Panc1 (cell line): ENCODE data around the gene ZNF74. TPM values are rescaled to one million over a fixed set of nuclear protein-coding genes. Genes with fewer than 3 reads are reported as not detected.
"Not testable (repeated sequence)": the region's sequence is repeated elsewhere in the genome, so short reads cannot be mapped to it uniquely, and the experiment has no call there.

ENCODE experiments used
- ATAC-seq: fragments of 200-7000 bp; cut with Tn5 transposase; 2 replicates; pipeline ENCODE4 v1.9.1; 2020; ENCODE audit warnings: mild to moderate bottlenecking, moderate library complexity
- BruUV-seq: library from RNA; stranded (reverse); fragments of 400-500 nt; replicated peaks from 2 replicates; lab custom pipeline; 2021; lab: Mats Ljungman, UMichigan
- CTCF ChIA-PET: fragments of 300-600 bp; sonication (Branson Sonifier 250); formaldehyde crosslinking; loops from one replicate; lab custom pipeline; 2022; ENCODE audit warnings: antibody characterized with exemption; lab: Charles Lee
- POLR2A ChIA-PET: fragments of 300-600 bp; sonication (Branson Sonifier 250); formaldehyde crosslinking; loops from one replicate; lab custom pipeline; 2022; ENCODE audit warnings: antibody characterized with exemption; lab: Charles Lee
- DNase-seq: peaks from one replicate; pipeline ENCODE4 v3.0.0-alpha.2; 2010; ENCODE audit warnings: low read depth, low spot score
- H3K27ac ChIP-seq: 2 replicates; pipeline ENCODE4 v1.5.1; 2011; ENCODE audit warnings: mild to moderate bottlenecking, low read length, inconsistent platforms
- H3K27me3 ChIP-seq: fragments of 200-500 bp; sonication (Bioruptor generic); 2 replicates; pipeline ENCODE4 v1.6.0; 2014; ENCODE audit warnings: low read length, inconsistent platforms; ENCODE audit not compliant: control insufficient read depth, insufficient read depth
- H3K36me3 ChIP-seq: fragments of 200-500 bp; sonication (Bioruptor generic); 2 replicates; pipeline ENCODE4 v1.5.1; 2014; ENCODE audit warnings: inconsistent platforms, mild to moderate bottlenecking, low read length, moderate library complexity; ENCODE audit not compliant: control insufficient read depth, insufficient read depth
- H3K4me1 ChIP-seq: 2 replicates; pipeline ENCODE4 v1.5.1; 2011; ENCODE audit warnings: inconsistent platforms, mild to moderate bottlenecking, low read length, moderate library complexity; ENCODE audit not compliant: control insufficient read depth, insufficient read depth
- H3K4me3 ChIP-seq, 2 experiments: 2 replicates each; pipeline ENCODE4 v1.5.1; 2011 to 2012; ENCODE audit warnings: low read depth in 2 of 2, low read length in 2 of 2, mild to moderate bottlenecking in 2 of 2, inconsistent platforms in 1 of 2, moderate library complexity in 1 of 2
- H3K9me3 ChIP-seq: fragments of 200-500 bp; sonication (Bioruptor generic); 2 replicates; pipeline ENCODE4 v1.5.1; 2014; ENCODE audit warnings: low read depth, mild to moderate bottlenecking, inconsistent platforms, low read length, moderate library complexity; ENCODE audit not compliant: control insufficient read depth, insufficient read depth
- POLR2AphosphoS5 ChIP-seq: IDR thresholded peaks from 2 replicates; pipeline ENCODE4 v1.6.1; 2012; ENCODE audit warnings: mild to moderate bottlenecking, low read depth, low read length, moderate library complexity
- SIN3A ChIP-seq: IDR thresholded peaks from 2 replicates; pipeline ENCODE4 v1.6.1; 2012; ENCODE audit warnings: low read depth, mild to moderate bottlenecking, low read length, moderate library complexity, borderline replicate concordance; ENCODE audit not compliant: insufficient read depth
- TCF7L2 ChIP-seq: IDR thresholded peaks from 2 replicates; pipeline ENCODE4 v1.6.1; 2011; ENCODE audit warnings: mild to moderate bottlenecking, low read depth, low read length, inconsistent platforms
- in situ Hi-C: cut with HindIII; loops from 2 replicates; pipeline ENCODE4 v1.10.0; 2016; ENCODE audit warnings: low sequenced_read_pairs, low pct_unique_long_range_greater_than_20kb
- intact Hi-C: fragments of 100-400 bp; cut with micrococcal nuclease; formaldehyde crosslinking; loops from one replicate; pipeline ENCODE4 v1.10.0; 2022; ENCODE audit not compliant: unreplicated experiment
- total RNA-seq: library from RNA; stranded (reverse); gene quantifications from one replicate; pipeline ENCODE4 v1.2.1, GENCODE V29; 2021; ENCODE audit not compliant: unreplicated experiment
- TF ChIP-seq, protein P1 (sequence below), 2 experiments: IDR thresholded peaks; 2 replicates each; pipeline ENCODE4 v1.6.1; 2011 to 2012; ENCODE audit warnings: low read depth in 2 of 2, control low read depth in 1 of 2, low read length in 1 of 2, mild to moderate bottlenecking in 1 of 2, moderate library complexity in 1 of 2; ENCODE audit not compliant: insufficient read depth in 1 of 2
- TF ChIP-seq, protein P2 (sequence below): fragments of 450-650 bp; IDR thresholded peaks from 2 replicates; pipeline ENCODE4 v1.5.1; 2017; ENCODE audit warnings: mild to moderate bottlenecking

ZNF74 gene
- total RNA-seq, 1 experiment from 2014 or later: 13.2 TPM

DNA sequence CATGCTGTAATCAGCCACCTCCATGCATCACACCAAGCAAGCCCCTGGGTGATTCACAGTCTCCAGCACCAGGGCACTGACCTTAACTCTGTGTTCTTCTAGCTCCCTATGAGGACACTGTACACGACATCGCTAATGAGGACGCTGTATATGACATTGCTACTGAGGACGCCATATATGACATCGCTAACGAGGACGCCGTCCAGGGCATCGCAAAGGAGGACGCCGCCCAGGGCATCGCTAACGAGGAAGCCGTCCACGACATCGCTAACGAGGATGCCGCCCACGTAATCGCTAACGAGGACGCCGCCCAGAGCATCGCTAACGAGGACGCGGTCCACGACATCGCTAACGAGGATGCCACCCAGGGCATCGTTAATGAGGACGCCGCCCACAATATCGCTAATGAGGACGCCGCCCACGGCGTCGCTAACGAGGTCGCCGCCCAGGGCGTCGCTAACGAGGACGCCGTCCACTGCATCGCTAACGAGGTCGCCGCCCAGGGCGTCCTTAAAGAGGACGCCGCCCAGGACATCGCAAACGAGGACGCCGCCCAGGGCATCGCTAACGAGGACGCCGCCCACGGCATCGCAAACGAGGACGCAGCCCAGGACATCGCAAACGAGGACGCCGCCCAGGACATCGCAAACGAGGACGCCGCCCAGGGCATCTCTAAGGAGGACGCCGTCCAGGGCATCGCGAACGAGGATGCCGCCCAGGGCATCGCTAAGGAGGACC lies 39.5 kb upstream of the ZNF74 start:
- Histone ChIP-seq H3K27ac (no peak overlapping the region), H3K4me1 (no peaks in the 10 kb centered on the region), H3K9me3 (no peaks in the 10 kb centered on the region), H3K27me3 (no peaks in the 10 kb centered on the region), H3K4me3 (no peak overlapping the region), H3K36me3 (no peaks in the 10 kb centered on the region)
- POLR2A ChIA-PET: no interaction called here
- intact Hi-C loops: no loop called here
- DNase-seq (no peak), ATAC-seq (no peak)
- TF ChIP-seq, protein P1, sequence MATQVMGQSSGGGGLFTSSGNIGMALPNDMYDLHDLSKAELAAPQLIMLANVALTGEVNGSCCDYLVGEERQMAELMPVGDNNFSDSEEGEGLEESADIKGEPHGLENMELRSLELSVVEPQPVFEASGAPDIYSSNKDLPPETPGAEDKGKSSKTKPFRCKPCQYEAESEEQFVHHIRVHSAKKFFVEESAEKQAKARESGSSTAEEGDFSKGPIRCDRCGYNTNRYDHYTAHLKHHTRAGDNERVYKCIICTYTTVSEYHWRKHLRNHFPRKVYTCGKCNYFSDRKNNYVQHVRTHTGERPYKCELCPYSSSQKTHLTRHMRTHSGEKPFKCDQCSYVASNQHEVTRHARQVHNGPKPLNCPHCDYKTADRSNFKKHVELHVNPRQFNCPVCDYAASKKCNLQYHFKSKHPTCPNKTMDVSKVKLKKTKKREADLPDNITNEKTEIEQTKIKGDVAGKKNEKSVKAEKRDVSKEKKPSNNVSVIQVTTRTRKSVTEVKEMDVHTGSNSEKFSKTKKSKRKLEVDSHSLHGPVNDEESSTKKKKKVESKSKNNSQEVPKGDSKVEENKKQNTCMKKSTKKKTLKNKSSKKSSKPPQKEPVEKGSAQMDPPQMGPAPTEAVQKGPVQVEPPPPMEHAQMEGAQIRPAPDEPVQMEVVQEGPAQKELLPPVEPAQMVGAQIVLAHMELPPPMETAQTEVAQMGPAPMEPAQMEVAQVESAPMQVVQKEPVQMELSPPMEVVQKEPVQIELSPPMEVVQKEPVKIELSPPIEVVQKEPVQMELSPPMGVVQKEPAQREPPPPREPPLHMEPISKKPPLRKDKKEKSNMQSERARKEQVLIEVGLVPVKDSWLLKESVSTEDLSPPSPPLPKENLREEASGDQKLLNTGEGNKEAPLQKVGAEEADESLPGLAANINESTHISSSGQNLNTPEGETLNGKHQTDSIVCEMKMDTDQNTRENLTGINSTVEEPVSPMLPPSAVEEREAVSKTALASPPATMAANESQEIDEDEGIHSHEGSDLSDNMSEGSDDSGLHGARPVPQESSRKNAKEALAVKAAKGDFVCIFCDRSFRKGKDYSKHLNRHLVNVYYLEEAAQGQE (IDR thresholded peaks at IDR 0.05; ENCODE audit: insufficient read depth in 1 of 2, low read depth in 2 of 2, low read length in 1 of 2): no peak
- TF ChIP-seq TCF7L2 (no peak), POLR2AphosphoS5 (no peak), SIN3A (no peak)
- TF ChIP-seq, protein P2, sequence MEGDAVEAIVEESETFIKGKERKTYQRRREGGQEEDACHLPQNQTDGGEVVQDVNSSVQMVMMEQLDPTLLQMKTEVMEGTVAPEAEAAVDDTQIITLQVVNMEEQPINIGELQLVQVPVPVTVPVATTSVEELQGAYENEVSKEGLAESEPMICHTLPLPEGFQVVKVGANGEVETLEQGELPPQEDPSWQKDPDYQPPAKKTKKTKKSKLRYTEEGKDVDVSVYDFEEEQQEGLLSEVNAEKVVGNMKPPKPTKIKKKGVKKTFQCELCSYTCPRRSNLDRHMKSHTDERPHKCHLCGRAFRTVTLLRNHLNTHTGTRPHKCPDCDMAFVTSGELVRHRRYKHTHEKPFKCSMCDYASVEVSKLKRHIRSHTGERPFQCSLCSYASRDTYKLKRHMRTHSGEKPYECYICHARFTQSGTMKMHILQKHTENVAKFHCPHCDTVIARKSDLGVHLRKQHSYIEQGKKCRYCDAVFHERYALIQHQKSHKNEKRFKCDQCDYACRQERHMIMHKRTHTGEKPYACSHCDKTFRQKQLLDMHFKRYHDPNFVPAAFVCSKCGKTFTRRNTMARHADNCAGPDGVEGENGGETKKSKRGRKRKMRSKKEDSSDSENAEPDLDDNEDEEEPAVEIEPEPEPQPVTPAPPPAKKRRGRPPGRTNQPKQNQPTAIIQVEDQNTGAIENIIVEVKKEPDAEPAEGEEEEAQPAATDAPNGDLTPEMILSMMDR: no peak
- no TSS peak for BruUV-seq
- CTCF ChIA-PET: no interaction called here
- in situ Hi-C loops: no loop called here

DNA sequence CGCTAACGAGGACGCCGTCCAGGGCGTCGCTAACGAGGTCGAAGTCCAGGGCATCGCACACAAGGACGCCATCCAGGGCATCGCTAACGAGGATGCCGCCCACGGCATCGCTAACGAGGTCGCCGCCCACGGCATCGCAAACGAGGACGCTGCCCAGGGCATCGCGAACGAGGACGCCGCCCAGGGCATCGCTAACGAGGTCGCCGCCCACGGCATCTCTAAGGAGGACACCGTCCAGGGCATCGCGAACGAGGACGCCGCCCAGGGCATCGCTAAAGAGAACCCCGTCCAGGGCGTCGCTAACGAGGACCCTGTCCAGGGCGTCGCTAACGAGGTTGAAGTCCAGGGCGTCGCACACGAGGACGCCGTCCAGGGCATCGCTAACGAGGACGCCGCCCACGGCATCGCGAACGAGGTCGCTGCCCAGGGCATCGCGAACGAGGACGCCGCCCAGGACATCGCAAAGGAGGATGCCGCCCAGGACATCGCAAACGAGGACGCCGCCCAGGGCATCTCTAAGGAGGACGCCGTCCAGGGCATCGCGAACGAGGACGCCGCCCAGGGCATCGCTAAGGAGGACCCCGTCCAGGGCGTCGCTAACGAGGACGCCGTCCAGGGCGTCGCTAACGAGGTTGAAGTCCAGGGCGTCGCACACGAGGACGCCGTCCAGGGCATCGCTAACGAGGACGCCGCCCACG lies 37.9 kb upstream of the ZNF74 start:
- H3K9me3 ChIP-seq, intact Hi-C loops, H3K27me3 ChIP-seq, DNase-seq, H3K27ac ChIP-seq, POLR2A ChIA-PET, BruUV-seq, ATAC-seq, H3K36me3 ChIP-seq, H3K4me3 ChIP-seq, CTCF ChIA-PET, in situ Hi-C loops, H3K4me1 ChIP-seq: not testable (repeated sequence)

DNA sequence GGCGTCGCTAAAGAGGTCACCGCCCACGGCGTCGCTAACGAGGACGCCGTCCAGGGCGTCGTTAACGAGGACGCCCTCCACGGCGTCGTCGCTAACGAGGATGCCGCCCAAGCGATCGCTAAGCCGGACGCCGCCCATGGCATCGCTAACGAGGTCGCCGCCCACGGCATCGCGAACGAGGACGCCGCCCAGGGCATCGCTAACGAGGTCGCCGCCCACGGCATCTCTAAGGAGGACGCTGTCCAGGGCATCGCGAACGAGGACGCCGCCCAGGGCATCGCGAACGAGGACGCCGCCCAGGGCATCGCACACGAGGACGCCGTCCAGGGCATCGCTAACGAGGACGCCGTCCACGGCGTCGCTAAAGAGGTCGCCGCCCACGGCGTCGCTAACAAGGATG lies 37.0 kb upstream of the ZNF74 start:
- POLR2A ChIA-PET, H3K4me3 ChIP-seq, CTCF ChIA-PET, intact Hi-C loops, in situ Hi-C loops, BruUV-seq, DNase-seq, H3K27ac ChIP-seq, H3K9me3 ChIP-seq, H3K4me1 ChIP-seq, H3K27me3 ChIP-seq, ATAC-seq, H3K36me3 ChIP-seq: not testable (repeated sequence)

DNA sequence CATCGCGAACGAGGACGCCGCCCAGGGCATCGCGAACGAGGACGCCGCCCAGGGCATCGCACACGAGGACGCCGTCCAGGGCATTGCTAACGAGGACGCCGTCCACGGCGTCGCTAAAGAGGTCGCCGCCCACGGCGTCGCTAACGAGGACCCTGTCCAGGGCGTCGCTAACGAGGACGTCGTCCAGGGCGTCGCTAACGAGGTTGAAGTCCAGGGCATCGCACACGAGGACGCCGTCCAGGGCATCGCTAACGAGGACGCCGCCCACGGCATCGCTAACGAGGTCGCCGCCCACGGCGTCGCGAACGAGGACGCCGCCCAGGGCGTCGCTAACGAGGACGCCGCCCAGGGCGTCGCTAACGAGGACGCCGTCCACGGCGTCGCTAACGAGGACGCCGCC lies 36.0 kb upstream of the ZNF74 start:
- intact Hi-C loops, H3K27ac ChIP-seq, in situ Hi-C loops, H3K4me3 ChIP-seq, DNase-seq, H3K9me3 ChIP-seq, ATAC-seq, H3K27me3 ChIP-seq, CTCF ChIA-PET, BruUV-seq, POLR2A ChIA-PET, H3K36me3 ChIP-seq, H3K4me1 ChIP-seq: not testable (repeated sequence)

DNA sequence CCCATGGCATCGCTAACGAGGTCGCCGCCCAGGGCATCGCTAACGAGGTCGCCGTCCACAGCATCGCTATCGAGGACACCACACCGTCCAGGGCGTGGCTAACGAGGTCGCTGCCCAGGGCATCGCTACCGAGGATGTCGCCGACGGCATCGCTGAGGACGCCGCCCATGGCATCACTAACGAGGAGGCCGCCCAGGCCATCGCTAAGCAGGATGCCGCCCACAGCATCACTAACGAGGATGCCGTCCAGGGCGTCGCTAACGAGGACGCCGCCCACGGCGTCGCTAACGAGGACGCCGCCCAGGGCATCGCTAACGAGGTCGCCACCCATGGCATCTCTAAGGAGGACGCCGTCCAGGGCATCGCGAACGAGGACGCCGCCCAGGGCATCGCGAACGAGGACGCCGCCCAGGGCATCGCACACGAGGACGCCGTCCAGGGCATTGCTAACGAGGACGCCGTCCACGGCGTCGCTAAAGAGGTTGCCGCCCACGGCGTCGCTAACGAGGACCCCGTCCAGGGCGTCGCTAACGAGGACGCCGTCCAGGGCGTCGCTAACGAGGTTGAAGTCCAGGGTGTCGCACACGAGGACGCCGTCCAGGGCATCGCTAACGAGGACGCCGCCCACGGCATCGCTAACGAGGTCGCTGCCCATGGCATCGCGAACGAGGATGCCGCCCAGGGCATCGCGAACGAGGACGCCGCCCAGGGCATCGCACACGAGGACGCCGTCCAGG lies 35.3 kb upstream of the ZNF74 start:
- CTCF ChIA-PET, H3K4me1 ChIP-seq, H3K27ac ChIP-seq, in situ Hi-C loops, BruUV-seq, intact Hi-C loops, H3K27me3 ChIP-seq, ATAC-seq, POLR2A ChIA-PET, H3K36me3 ChIP-seq, H3K9me3 ChIP-seq, H3K4me3 ChIP-seq, DNase-seq: not testable (repeated sequence)
